SK-N-SH (cell line): ENCODE measurements around the gene KIF1A. TPM values are rescaled to one million over a fixed set of nuclear protein-coding genes. Genes with fewer than 3 reads are reported as not detected.

Experiments used
- CTCF ChIA-PET: fragments of 300-600, 350-600 bp; formaldehyde crosslinking; extraction: SDS; loops from one replicate; lab custom pipeline; 2021; lab: Yijun Ruan, JAX
- POLR2A ChIA-PET: fragments of 350-600 bp; sonication (Branson Sonifier 250); formaldehyde crosslinking; extraction: SDS; loops from one replicate; lab custom pipeline; 2020; ENCODE audit warnings: antibody characterized with exemption, inconsistent platforms; lab: Yijun Ruan, JAX
- DNase-seq: peaks from one replicate; pipeline ENCODE4 v3.0.0; 2012
- H2AFZ ChIP-seq: fragments of 200-600 bp; sonication (generic); 2 replicates; pipeline ENCODE4 v1.8.1; 2016; ENCODE audit warnings: antibody characterized with exemption, mild to moderate bottlenecking, low read depth
- H3F3A ChIP-seq: fragments of 200-600 bp; sonication (generic); replicated peaks from 2 replicates; pipeline ENCODE3; 2016; ENCODE audit warnings: antibody characterized with exemption, mild to moderate bottlenecking; ENCODE audit not compliant: insufficient read depth
- H3K27ac ChIP-seq, 2 experiments: fragments of 200-500 bp in 1 of 2; fragments of 200-600 bp in 1 of 2; sonication (Bioruptor generic) in 1 of 2; sonication (generic), shearing (Covaris generic) in 1 of 2; 2 replicates each; pipeline versions ENCODE4 v1.5.1 to v1.6.1; 2014 to 2016; ENCODE audit warnings: low read depth in 2 of 2, inconsistent platforms in 1 of 2, low read length in 1 of 2, mild to moderate bottlenecking in 1 of 2, mixed read lengths in 1 of 2
- H3K27me3 ChIP-seq: fragments of 200-600 bp; sonication (generic), shearing (Covaris generic); 2 replicates; pipeline ENCODE4 v1.6.1; 2016; ENCODE audit warnings: mixed run types; ENCODE audit not compliant: insufficient read depth
- H3K36me3 ChIP-seq, 2 experiments: fragments of 200-500 bp in 1 of 2; fragments of 200-600 bp in 1 of 2; sonication (Bioruptor generic) in 1 of 2; sonication (generic) in 1 of 2; replicated peaks in 1 of 2; 2 replicates each; pipeline versions ENCODE3 to v1.5.1; 2014 to 2016; ENCODE audit warnings: low read length in 1 of 2, mild to moderate bottlenecking in 1 of 2; ENCODE audit not compliant: insufficient read depth in 2 of 2, control insufficient read depth in 1 of 2
- H3K4me1 ChIP-seq, 2 experiments: fragments of 200-500 bp in 1 of 2; fragments of 200-600 bp in 1 of 2; sonication (Bioruptor generic) in 1 of 2; sonication (generic), shearing (Covaris generic) in 1 of 2; 2 replicates each; pipeline versions ENCODE4 v1.5.1 to v1.6.1; 2014 to 2016; ENCODE audit warnings: low read depth in 1 of 2, low read length in 1 of 2, mixed run types in 1 of 2; ENCODE audit not compliant: insufficient read depth in 2 of 2, control insufficient read depth in 1 of 2
- H3K4me2 ChIP-seq: fragments of 200-600 bp; sonication (generic), shearing (Covaris generic); 2 replicates; pipeline ENCODE4 v1.6.1; 2017; ENCODE audit warnings: mixed run types
- H3K4me3 ChIP-seq, 2 experiments: fragments of 200-500 bp in 1 of 2; fragments of 200-600 bp in 1 of 2; sonication (Bioruptor generic) in 1 of 2; sonication (generic), shearing (Covaris generic) in 1 of 2; 2 replicates each; pipeline versions ENCODE4 v1.5.1 to v1.8.1; 2014 to 2016; ENCODE audit warnings: low read depth in 2 of 2, inconsistent platforms in 1 of 2, low read length in 1 of 2, mild to moderate bottlenecking in 1 of 2, mixed read lengths in 1 of 2, moderate library complexity in 1 of 2
- H3K79me2 ChIP-seq: fragments of 200-600 bp; sonication (generic); 2 replicates; pipeline ENCODE4 v1.8.1; 2017; ENCODE audit warnings: mild to moderate bottlenecking; ENCODE audit not compliant: insufficient read depth
- H3K9ac ChIP-seq: fragments of 200-600 bp; sonication (generic); 2 replicates; pipeline ENCODE4 v1.6.1; 2017; ENCODE audit warnings: mixed run types
- H3K9me2 ChIP-seq: fragments of 200-600 bp; sonication (generic); 2 replicates; pipeline ENCODE4 v1.6.1; 2017; ENCODE audit warnings: mixed run types
- H3K9me3 ChIP-seq: fragments of 200-600 bp; sonication (generic); 2 replicates; pipeline ENCODE4 v1.6.1; 2017; ENCODE audit warnings: mixed run types, mild to moderate bottlenecking, moderate library complexity
- H4K20me1 ChIP-seq: fragments of 200-600 bp; sonication (generic); 2 replicates; pipeline ENCODE4 v1.6.1; 2017; ENCODE audit warnings: mild to moderate bottlenecking, mixed run types; ENCODE audit not compliant: insufficient read depth
- CHD2 ChIP-seq: fragments of 150-350 bp; IDR thresholded peaks from 2 replicates; pipeline ENCODE4 v1.6.1; 2018; ENCODE audit warnings: low read length; ENCODE audit not compliant: partially characterized antibody
- EP300 ChIP-seq, 2 experiments: IDR thresholded peaks; 2 replicates each; pipeline versions ENCODE4 v1.4.0 to v1.6.1; 2012; ENCODE audit warnings: borderline replicate concordance in 1 of 2, low read depth in 1 of 2, low read length in 1 of 2
- FOXJ3 ChIP-seq: sonication (generic); formaldehyde crosslinking; IDR thresholded peaks from 2 replicates; pipeline ENCODE4 v1.5.1; 2020; ENCODE audit warnings: mild to moderate bottlenecking, missing genetic modification reagents
- JUND ChIP-seq: IDR thresholded peaks from 2 replicates; pipeline ENCODE4 v1.4.0; 2012
- MEF2A ChIP-seq: IDR thresholded peaks from 2 replicates; pipeline ENCODE4 v1.4.0; 2012; ENCODE audit warnings: low read depth, borderline replicate concordance
- POLR2AphosphoS5 ChIP-seq: IDR thresholded peaks from 2 replicates; pipeline ENCODE4 v1.6.1; 2012; ENCODE audit warnings: low read depth, low read length
- TEAD4 ChIP-seq: IDR thresholded peaks from 2 replicates; pipeline ENCODE4 v1.4.0; 2012; ENCODE audit warnings: mild to moderate bottlenecking, borderline replicate concordance; ENCODE audit not compliant: insufficient read depth
- WGBS: methylation state at CpG from one replicate; pipeline ENCODE4 v1.1.6; 2017; ENCODE audit warnings: low lambda C conversion rate; 5-methylcytosine and 5-hydroxymethylcytosine counted together
- polyA plus RNA-seq, 3 experiments: library from polyadenylated mRNA; depleted of rRNA; stranded (reverse); fragments of >200 nt; gene quantifications; 2 replicates each; pipeline ENCODE4 v1.2.3, GENCODE V29; 2012
- TF ChIP-seq, protein P1 (sequence below): IDR thresholded peaks from 2 replicates; pipeline ENCODE4 v1.4.0; 2012; ENCODE audit warnings: low read depth
- TF ChIP-seq, protein P2 (sequence below): fragments of 200-600 bp; sonication (generic); IDR thresholded peaks from 2 replicates; pipeline ENCODE4 v1.6.1; 2017; ENCODE audit warnings: antibody characterized with exemption, mild to moderate bottlenecking, moderate library complexity

Gene KIF1A
- polyA plus RNA-seq, 1 of the 3 experiments (the other 2 are of a cell fraction): 0.21 TPM

DNA sequence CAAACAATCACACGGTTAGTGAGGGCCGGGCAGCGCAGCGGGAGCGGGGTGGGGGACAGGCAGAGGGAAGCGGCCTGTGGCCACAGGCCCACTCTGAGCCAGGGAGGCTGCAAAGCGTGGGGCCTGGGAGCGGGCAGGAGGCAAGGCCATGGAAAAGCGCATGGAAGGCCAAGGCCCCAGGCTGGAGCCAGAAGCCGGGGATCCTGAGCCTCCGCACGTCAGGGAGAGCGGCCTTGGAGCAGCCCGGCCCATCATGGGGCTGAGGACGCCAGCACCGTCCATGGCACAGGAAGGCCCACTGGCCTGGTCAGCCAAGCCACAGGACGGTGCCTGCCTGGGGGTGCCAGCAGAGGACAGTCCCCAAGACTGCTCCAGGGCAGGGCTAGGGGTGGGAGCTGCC, 85.3 kb downstream of the KIF1A start:
- TF ChIP-seq FOXJ3 (CRISPR knock-in tag) (no peak), CHD2 (no peak), JUND (no peak), TEAD4 (no peak), MEF2A (no peak), POLR2AphosphoS5 (no peak), EP300 (IDR thresholded peaks at IDR 0.05; ENCODE audit: borderline replicate concordance in 1 of 2, low read depth in 1 of 2, low read length in 1 of 2) (no peak)
- TF ChIP-seq, protein P1, sequence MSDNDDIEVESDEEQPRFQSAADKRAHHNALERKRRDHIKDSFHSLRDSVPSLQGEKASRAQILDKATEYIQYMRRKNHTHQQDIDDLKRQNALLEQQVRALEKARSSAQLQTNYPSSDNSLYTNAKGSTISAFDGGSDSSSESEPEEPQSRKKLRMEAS: no peak
- TF ChIP-seq, protein P2, sequence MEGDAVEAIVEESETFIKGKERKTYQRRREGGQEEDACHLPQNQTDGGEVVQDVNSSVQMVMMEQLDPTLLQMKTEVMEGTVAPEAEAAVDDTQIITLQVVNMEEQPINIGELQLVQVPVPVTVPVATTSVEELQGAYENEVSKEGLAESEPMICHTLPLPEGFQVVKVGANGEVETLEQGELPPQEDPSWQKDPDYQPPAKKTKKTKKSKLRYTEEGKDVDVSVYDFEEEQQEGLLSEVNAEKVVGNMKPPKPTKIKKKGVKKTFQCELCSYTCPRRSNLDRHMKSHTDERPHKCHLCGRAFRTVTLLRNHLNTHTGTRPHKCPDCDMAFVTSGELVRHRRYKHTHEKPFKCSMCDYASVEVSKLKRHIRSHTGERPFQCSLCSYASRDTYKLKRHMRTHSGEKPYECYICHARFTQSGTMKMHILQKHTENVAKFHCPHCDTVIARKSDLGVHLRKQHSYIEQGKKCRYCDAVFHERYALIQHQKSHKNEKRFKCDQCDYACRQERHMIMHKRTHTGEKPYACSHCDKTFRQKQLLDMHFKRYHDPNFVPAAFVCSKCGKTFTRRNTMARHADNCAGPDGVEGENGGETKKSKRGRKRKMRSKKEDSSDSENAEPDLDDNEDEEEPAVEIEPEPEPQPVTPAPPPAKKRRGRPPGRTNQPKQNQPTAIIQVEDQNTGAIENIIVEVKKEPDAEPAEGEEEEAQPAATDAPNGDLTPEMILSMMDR: no peak
- CTCF ChIA-PET: no interaction called here
- POLR2A ChIA-PET: no interaction called here

DNA sequence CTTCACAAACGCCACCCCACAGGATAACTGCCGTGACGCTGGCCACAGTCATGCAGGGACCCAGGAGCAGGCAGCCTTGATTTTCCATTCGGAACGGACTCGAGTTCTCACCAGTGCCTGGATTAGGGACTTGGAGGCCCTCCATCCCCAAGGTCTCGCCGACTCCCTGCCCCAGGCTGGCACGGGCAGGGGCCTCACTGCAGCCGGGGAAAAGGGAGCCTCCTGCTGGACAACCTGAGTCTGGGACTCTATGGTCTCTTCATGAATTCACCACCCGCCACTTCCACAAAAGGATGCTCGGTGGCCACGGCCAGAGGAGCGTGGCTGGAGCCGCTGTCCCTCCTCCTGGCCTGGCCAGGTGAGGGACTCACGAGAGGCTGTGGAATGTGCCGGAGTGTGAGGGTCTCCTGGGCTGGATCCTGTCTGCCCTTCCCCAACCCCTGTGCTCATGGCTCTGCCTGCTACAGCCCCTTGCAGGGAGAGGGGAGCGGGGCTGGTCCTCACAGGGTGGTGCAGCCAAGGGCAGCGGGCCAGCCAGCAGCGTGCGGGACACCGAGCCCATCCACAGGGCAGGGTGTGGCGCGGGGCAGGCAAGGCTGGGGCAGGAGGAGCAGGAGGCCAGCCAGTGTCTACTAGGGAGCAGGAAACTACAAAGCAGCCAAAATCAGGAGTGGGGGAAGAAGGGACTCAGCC, 86.1 kb downstream of the KIF1A start:
- H3K27me3 ChIP-seq: no peaks in the 10 kb centered on the region
- H3F3A ChIP-seq: no peaks in the 10 kb centered on the region
- H3K79me2 ChIP-seq: no peaks in the 10 kb centered on the region
- H3K4me3 ChIP-seq: no peak overlapping the region
- 74% methylated on average over 10 of the region's 24 CpGs for WGBS
- no peak for TF ChIP-seq MEF2A
- TF ChIP-seq, protein P2: peak; percentile 9; the same call in 1 of the 2 replicates
- ChIA-PET POLR2A (no interaction called here), CTCF (no interaction called here)
- no peaks in the 10 kb centered on the region for H4K20me1 ChIP-seq
- no peak overlapping the region for H3K27ac ChIP-seq
- H2AFZ ChIP-seq: no peak overlapping the region
- no peak overlapping the region for H3K4me2 ChIP-seq
- peaks cover 0 to 50% of the 10 kb centered on the region in 2 experiments; a peak in 1 of 4 replicates for H3K4me1 ChIP-seq
- H3K9me3 ChIP-seq: no peaks in the 10 kb centered on the region
- no peaks in the 10 kb centered on the region for H3K9me2 ChIP-seq
- H3K9ac ChIP-seq: no peak overlapping the region
- DNase-seq: no peak
- H3K36me3 ChIP-seq: no peaks in the 10 kb centered on the region

More for the DNA sequence above, 85.3 kb downstream of the KIF1A start:
- Histone ChIP-seq H2AFZ (no peak overlapping the region), H3K4me3 (no peak overlapping the region), H3K9me2 (no peaks in the 10 kb centered on the region), H3K4me2 (no peak overlapping the region), H3K27ac (no peak overlapping the region), H3K27me3 (no peaks in the 10 kb centered on the region), H3K4me1 (peaks cover 0 to 47% of the 10 kb centered on the region in 2 experiments; a peak in 1 of 4 replicates), H3K9ac (no peak overlapping the region), H3F3A (no peaks in the 10 kb centered on the region), H4K20me1 (no peaks in the 10 kb centered on the region), H3K79me2 (no peaks in the 10 kb centered on the region), H3K36me3 (no peaks in the 10 kb centered on the region), H3K9me3 (no peaks in the 10 kb centered on the region)
- WGBS: 81% methylated on average over 10 of the region's 17 CpGs
- DNase-seq: no peak
